SW480 (cell line): ENCODE results near the gene OXER1.

Source experiments
- DNase-seq: peaks from one replicate; pipeline ENCODE4 v3.0.0-alpha.2; 2016; ENCODE audit warnings: low spot score

Gene OXER1

GRCh38 chr2:42793334-42794270 is 29.7 kb upstream of the OXER1 start:
- no peak for DNase-seq

GRCh38 chr2:42792583-42793333 is 28.8 kb upstream of the OXER1 start, which contains the start of gene HAAO:
TSS of gene HAAO (minus strand) at chr2:42792583. CDS start at chr2:42792536, 47 bp downstream.
- no peak for DNase-seq

- DNase-seq = no peak
Observed at GRCh38 chr2:42792087-42792582, 28.2 kb upstream of the OXER1 start.

- no peak for DNase-seq
Observed at GRCh38 chr2:42791606-42792005, 27.7 kb upstream of the OXER1 start.

GRCh38 chr2:42789751-42790150 is 25.8 kb upstream of the OXER1 start:
- no peak for DNase-seq

GRCh38 chr2:42788882-42789281 is 24.9 kb upstream of the OXER1 start:
- no peak for DNase-seq

GRCh38 chr2:42788478-42788793 is 24.5 kb upstream of the OXER1 start:
- no peak for DNase-seq

GRCh38 chr2:42787788-42788477 is 24.0 kb upstream of the OXER1 start:
- DNase-seq = no peak

GRCh38 chr2:42787424-42787787 is 23.5 kb upstream of the OXER1 start:
- DNase-seq = no peak

- DNase-seq = no peak
Observed at GRCh38 chr2:42786561-42787345, 22.8 kb upstream of the OXER1 start.

- no peak for DNase-seq
Observed at GRCh38 chr2:42784204-42784880, 20.4 kb upstream of the OXER1 start.

GRCh38 chr2:42783511-42783910 is 19.6 kb upstream of the OXER1 start:
- no peak for DNase-seq

GRCh38 chr2:42781181-42781580 is 17.2 kb upstream of the OXER1 start:
- no peak for DNase-seq

- no peak for DNase-seq
Observed at GRCh38 chr2:42777883-42778805, 14.2 kb upstream of the OXER1 start.

GRCh38 chr2:42775810-42776209 is 11.9 kb upstream of the OXER1 start:
- no peak for DNase-seq

- DNase-seq = no peak
Observed at GRCh38 chr2:42775186-42775585, 11.3 kb upstream of the OXER1 start.

- no peak for DNase-seq
Observed at GRCh38 chr2:42771546-42772153, 7.7 kb upstream of the OXER1 start.

- DNase-seq = peak; percentile 63
Observed at GRCh38 chr2:42770288-42771131, 6.6 kb upstream of the OXER1 start.
